Retinal pigment epithelial cell (primary cell): Measurements from ENCODE around the gene REEP6.
A peak's percentile ranks its signal among the peaks of the same experiment; 100 is the strongest.

Experiments used
- DNase-seq: peaks from one replicate; pipeline ENCODE4 v3.0.0-alpha.2; 2010; ENCODE audit warnings: low read depth
- H3K4me3 ChIP-seq: 2 replicates; pipeline ENCODE4 v1.5.1; 2011; ENCODE audit warnings: mild to moderate bottlenecking, low read length, control low read depth, moderate library complexity
- TF ChIP-seq, protein P1 (sequence below): conservative IDR thresholded peaks from 2 replicates; pipeline ENCODE4 v1.5.1; 2011; ENCODE audit warnings: low read depth, low read length, control low read depth, inconsistent platforms

Gene REEP6

DNA sequence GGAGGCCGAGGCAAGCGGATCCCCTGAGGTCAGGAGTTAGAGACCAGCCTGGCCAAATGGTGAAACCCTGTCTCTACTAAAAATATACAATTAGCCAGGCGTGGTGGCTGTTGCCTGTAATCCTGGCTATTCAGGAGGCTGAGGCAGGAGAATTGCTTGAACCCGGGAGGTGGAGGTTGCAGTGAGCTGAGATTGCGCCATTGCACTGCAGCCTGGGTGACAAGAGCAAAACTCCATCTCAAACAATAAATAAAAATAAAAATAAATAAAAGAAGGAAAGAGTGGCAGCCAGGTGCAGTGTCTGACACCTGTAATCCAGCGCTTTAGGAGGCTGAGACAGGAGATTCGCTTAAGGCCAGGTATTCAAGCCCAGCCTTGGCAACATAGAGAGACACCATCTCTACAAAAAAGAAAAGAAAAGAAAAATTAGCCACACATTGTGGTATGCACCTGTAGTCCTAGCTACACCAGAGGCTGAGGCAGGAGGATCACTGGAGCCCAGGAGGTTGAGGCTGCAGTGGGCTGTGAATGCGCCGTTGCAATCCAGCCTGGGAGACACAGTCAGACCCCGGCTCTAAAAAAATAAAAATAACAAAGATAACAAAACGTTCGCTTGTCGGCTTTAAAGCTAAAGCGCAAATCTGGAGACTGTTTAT, 11.6 kb downstream of the REEP6 start:
- TF ChIP-seq, protein P1, sequence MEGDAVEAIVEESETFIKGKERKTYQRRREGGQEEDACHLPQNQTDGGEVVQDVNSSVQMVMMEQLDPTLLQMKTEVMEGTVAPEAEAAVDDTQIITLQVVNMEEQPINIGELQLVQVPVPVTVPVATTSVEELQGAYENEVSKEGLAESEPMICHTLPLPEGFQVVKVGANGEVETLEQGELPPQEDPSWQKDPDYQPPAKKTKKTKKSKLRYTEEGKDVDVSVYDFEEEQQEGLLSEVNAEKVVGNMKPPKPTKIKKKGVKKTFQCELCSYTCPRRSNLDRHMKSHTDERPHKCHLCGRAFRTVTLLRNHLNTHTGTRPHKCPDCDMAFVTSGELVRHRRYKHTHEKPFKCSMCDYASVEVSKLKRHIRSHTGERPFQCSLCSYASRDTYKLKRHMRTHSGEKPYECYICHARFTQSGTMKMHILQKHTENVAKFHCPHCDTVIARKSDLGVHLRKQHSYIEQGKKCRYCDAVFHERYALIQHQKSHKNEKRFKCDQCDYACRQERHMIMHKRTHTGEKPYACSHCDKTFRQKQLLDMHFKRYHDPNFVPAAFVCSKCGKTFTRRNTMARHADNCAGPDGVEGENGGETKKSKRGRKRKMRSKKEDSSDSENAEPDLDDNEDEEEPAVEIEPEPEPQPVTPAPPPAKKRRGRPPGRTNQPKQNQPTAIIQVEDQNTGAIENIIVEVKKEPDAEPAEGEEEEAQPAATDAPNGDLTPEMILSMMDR: no peak
- no peak for DNase-seq
- no peak overlapping the region for H3K4me3 ChIP-seq

DNA sequence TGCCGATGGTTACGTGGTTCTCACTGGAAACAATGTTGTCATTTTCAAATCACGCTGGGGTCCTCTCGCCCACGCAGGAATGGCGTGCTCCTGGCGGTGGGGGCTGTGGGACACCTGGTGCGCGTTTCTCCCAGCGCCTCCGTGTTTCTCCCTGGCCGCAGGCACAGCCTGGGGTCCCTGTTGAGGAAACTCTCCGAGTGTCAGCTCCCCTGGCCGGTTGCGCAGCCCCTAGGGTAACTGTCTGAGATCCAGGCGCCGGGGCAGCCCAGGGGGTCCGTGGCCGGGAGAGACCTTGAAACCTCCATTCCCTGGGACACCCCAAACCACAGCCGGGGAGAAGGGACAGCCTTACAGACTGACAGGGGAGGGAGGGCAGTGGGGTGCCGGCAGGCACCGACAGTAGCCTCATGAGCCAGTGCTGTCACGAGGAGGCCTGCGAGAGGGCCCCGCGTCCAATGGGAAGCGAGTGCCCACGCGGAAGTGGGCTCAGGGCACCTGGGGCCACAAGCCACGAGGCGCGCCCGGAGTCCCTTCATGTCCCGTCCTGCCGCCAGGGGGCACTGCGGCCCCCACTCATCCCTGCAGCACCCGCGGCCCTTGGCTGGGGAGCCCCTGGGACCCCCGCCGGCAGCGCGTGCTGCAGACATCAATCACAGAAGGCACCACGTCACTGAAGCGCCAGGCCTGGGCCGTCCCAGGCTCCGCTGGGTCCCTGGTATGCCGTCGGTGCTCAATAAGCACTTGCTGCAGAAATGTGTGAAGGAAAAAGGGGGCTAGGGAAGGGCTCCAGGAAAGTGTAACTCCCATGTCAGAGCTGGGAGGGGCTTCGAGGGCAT, 12.3 kb downstream of the REEP6 start:
- DNase-seq: no peak
- H3K4me3 ChIP-seq: no peak overlapping the region
- TF ChIP-seq, protein P1: peak; percentile 70

GRCh38 chr19:1503925-1504773, 13.2 kb downstream of the REEP6 start:
- no peak for DNase-seq

GRCh38 chr19:1505012-1505411, 14.0 kb downstream of the REEP6 start:
- no peak overlapping the region for H3K4me3 ChIP-seq
- TF ChIP-seq, protein P1: no peak
- no peak for DNase-seq

More at GRCh38 chr19:1503925-1504773, 13.2 kb downstream of the REEP6 start:
- no peak overlapping the region for H3K4me3 ChIP-seq
- TF ChIP-seq, protein P1: no peak

GRCh38 chr19:1505991-1506881, 15.3 kb downstream of the REEP6 start:
- TF ChIP-seq, protein P1: no peak
- no peak for DNase-seq
- no peak overlapping the region for H3K4me3 ChIP-seq

DNA sequence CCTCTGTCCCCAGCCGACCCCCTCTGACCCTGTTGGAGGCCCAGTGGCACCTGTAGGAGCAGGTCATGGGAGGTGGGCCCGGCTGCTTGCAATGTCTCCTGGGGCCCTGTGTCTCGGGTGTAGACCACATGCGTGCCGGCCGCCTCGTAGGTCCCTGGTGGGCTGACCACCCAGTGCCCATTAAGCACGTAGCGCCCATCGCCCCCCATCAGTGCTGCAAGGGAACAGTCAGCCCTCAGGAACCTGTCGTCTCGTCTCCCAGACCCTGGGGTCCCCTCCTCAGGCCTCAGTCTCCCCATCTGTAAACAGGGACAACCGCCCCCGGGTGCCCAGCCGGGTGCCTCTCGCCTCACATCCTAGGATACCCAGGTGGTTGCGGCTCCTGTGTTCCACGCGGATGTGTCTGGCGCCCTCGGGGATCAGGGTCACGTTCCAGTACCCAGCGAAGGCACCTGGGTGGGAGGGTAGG, 16.2 kb downstream of the REEP6 start:
- no peak for DNase-seq
- TF ChIP-seq, protein P1: no peak
- H3K4me3 ChIP-seq: peak overlapping the region; percentile 7
